Kasumi-1 (cell line): ENCODE measurements around the gene ARL5C.
"Not testable (repeated sequence)": the region's sequence is repeated elsewhere in the genome, so short reads cannot be mapped to it uniquely, and the experiment has no call there.

Experiments
- DNase-seq, 2 experiments: peaks; one replicate each; lab custom pipeline; 2025; lab: John Stamatoyannopoulos, UW

ARL5C gene

DNA sequence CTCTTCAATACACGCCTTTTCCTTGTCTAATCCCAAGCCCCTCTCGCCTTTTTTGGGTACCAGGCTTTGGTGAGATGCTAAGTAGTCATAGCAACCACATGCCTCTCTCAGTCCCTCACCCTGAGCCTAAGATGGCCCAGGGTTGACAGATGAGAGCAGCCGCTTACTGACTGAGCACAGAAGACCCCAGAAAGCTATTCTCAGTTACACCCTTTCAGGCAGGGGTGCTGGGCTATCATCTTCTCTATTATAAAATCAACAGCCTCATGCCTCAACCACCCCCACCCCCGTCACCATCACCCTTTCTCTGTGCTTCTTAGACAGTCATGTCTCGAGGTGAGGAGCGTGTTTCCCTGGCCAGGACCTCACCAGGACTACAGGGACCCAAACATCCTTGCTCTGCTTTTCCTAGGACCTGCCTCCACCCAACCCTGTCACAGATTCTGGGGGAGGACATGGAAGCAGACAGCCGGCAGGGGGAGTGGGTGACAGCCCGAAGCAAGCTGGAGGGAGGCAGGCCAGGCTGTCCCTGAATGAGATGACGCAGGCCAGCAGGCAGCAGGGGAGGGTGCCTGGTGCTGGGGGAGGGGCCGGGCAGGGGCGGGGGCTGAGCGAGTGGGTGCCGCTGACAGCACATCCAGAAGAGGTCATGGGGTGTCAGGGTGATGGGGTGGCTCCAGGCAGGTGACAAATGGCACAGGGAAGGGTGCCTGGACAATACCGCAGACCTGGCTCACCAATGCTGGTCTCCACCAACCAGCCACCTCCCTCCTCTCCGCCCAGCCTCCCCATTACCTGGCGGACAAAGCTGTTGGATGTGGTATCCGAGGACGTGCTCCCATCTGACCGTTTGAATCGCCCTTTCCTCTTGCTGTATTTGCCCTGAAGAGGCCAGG is 28.4 kb upstream of the ARL5C start:
- DNase-seq, result peak; percentile 81 to 84

DNA sequence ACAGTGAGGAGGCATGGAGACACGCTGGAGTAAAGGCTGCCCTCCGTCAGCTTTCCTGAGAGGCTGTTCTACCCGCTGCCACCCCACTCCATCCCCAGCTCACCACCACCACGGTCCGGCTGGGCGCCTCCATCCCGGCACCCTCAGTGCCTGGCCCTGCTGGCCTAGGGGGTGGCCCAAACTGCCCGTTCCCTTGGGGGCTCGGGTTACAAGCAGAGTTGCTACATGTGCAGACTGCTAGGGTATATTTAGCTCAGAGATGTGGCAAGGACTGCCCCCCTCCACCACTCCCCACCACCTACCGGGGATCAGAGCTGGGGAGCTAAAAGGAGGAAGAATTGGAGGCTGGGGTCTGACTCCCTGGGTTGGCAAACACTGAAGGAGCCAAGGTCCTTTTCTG is 27.4 kb upstream of the ARL5C start:
- peak; percentile 46 to 66 for DNase-seq

- no peak for DNase-seq
Measured at GRCh38 chr17:39192901-39193300, 26.9 kb upstream of the ARL5C start.

- no peak for DNase-seq
Measured at GRCh38 chr17:39191750-39192510, 26.0 kb upstream of the ARL5C start.

DNA sequence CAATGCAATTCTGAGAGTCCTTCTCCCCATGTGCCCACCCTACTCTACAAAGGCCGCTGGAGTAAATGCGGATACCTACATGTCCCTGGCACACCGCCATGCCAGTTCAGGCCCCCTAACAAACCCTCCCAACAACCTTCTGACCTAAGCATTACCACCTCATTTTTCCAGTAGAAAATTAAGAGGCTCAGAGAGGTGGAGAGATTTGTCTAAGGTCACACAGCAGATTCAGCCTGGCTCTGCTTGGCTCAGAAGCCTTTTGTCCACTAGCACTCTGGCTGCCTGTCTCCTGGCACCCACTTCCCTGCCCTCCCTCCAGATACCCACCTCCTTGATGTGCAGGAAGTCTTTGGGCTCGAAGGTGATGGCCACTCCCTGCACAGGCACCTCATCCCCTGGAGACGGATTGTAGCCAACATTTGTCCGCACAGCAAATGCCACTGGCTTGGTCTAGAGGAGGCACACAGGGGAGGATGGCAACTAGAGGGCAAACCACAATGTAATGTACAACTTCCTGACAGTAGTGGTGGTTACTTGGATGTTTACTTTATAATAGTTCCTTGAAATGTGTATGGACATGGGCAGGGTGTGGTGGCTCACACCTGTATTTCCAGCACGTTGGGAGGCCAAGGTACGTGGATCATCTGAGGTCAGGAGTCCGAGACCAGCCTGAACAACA is 21.3 kb upstream of the ARL5C start:
- DNase-seq, result no peak

GRCh38 chr17:39186481-39187002 is 20.6 kb upstream of the ARL5C start:
- no peak for DNase-seq

- DNase-seq, result no peak
Measured at GRCh38 chr17:39183720-39184119, 17.8 kb upstream of the ARL5C start.

- DNase-seq, result no peak
Measured at GRCh38 chr17:39183045-39183444, 17.1 kb upstream of the ARL5C start.

- DNase-seq, result no peak
Measured at GRCh38 chr17:39181303-39181702, 15.3 kb upstream of the ARL5C start.

- no peak for DNase-seq
Measured at GRCh38 chr17:39178536-39178935, 12.6 kb upstream of the ARL5C start.

DNA sequence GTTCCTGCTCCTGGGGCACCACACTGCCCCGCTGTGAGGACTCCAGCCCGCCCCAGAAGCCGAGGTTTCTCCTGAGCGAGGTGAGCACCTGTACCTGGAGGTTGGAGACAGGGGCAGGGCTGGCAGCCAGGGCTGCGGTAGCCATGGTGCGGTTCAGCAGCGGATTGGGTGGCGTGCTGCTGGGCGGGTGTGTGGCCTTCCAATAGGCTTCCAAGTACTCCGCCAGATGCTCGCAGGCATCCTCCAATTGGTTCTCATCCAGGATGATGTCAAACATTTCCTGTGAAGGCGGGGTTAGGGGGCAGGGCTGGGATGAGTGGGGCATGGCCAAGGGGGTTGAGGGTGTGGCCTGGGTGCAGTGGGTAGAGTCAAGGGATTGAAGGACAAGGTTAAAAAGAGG is 11.3 kb upstream of the ARL5C start:
- DNase-seq, result no peak

GRCh38 chr17:39175695-39176093 is 9.7 kb upstream of the ARL5C start:
- no peak for DNase-seq

GRCh38 chr17:39174920-39175694 is 9.1 kb upstream of the ARL5C start:
- peak; percentile 66 to 78 for DNase-seq

DNA sequence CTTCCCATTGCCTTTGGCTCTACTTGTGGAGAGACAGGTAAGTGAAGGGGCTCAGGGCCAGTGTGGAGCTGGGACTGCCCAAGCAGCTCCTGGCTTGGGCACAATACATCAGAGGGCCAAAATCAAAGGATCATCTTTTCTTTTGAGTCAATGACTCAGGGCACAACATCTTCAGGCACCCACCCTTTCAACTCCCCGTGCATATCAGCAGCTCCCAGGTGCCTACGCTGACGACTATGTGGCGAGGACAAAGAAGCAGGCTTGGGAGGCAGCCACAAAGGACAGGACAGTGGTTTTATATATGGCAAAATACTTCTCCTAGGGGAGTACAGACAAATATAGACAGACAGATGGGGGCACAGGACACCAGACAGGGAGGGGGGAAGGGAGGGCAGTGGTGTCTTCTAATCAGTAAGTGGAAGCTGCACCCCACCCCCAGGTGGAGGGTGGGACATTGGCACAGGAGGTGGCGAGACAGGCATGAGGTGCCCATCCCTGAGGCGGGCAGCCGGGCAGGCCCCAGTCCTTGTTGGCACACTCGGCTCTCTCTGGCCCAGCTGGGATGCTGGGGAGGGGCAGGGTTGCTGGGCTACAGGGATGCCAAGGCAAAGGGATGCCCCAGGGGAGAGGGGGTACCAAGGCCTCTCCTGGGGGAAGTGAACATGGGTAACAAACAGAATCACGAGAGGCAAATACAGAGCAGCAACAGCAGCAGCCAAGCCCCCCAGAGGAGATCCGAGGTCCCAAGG is 7.7 kb upstream of the ARL5C start:
- DNase-seq, result no peak

- DNase-seq, result no peak
Measured at GRCh38 chr17:39173080-39173479, 7.1 kb upstream of the ARL5C start.

DNA sequence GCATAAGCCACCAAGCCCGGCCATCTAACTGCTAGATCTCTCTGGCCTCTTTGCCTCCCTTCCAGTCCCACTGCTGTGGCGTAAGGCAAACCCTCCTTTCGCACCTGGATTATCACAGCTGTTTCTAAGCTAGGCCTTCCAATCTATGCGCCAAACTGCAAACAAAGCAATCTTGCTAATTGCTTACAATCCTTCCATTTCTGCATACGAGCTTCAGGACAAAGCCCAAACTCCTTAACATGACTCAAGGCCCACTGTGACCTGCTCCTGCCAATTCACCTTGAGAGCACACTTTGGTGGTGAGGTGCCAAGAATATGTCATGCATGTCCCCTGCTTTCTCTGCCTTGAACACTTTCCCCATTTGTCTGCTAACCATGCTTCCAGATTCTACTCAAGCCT is 6.0 kb upstream of the ARL5C start:
- DNase-seq, result no peak

DNA sequence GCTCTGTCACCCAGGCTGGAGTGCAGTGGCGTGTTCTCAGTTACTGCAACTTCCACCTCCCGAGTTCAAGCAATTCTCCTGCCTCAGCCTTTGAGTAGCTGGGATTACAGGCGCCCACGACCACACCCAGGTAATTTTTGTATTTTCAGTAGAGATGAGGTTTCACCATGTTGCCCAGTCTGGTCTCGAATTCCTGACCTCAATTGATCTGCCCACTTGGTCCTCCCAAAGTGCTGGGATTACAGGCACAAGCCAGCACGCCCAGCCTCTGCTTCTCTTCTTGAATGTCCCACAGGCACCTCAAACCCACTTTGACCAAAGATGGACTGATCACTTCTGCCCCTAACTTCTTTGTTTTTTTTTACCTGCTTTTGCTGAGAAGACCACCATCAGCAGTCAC is 4.6 kb upstream of the ARL5C start:
- no peak for DNase-seq

DNA sequence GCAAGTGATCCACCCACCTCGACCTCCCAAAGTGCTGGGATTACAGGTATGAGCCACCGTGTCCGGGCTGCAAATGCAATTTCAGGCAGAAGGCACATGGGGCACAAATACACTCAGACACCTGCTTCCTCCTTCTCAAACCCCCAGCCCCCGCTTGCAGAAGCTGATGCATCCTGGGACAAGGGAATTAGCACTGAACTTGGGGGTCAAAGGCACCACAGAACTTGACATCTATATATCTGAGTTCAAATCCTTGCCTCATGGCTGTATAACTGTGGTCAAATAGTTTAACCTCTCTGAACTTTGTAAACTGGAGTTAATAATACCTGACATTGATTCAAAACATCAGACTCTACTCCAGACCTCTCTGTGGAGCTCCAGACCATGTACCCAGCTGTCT is 4.1 kb upstream of the ARL5C start:
- no peak for DNase-seq

DNA sequence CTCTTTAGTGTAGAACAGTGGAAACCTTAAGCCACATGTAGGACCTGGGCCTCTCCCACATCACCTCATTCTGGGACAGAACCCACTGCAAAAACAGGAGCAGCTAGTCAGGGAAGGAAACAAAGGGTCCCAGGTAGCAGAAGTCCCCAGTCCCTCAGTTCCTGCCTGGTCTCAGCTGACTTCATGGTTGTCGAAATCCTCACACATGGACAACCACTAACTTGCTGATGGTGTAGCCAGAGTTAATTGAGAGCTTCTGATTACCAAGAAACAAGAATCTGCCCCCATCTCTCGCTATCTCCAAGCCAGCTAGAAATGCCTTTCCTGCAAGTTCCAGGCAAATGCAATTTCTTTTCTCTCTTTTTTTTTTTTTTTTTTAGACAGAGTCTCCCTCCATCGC is 3.6 kb upstream of the ARL5C start:
- DNase-seq, result no peak

GRCh38 chr17:39169101-39169500 is 3.1 kb upstream of the ARL5C start:
- no peak for DNase-seq

DNA sequence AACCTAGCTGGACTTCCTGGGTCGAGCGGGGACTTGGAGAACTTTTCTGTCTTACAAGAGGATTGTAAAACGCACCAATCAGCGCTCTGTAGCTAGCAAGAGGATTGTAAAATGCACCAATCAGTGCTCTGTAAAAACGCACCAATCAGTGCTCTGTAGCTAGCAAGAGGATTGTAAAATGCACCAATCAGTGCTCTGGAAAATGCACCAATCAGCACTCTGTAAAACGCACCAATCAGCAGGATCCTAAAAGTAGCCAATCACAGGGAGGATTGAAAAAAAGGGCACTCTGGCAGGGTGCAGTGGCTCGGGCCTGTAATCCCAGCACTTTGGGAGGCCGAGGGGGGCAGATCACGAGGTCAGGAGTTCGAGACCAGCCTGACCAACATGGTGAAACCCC is 2.5 kb upstream of the ARL5C start:
- not testable (repeated sequence) for DNase-seq
